ENCODE results near the gene WAPL. TPM values are rescaled to one million over a fixed set of nuclear protein-coding genes. Genes with fewer than 3 reads are reported as not detected.

The WAPL gene
- total and polyA plus RNA-seq, 9 of the 15 experiments (the other 6 are each of a cell fraction or from before 2014, with no cell fraction given), result 14.3 to 36.4 (median 25.3) TPM

GRCh38 chr10:86489071-86489810 is 32.4 kb downstream of the WAPL start (continued):
- TF ChIP-seq BCOR (IDR thresholded peaks at IDR 0.05), result no peak

DNA sequence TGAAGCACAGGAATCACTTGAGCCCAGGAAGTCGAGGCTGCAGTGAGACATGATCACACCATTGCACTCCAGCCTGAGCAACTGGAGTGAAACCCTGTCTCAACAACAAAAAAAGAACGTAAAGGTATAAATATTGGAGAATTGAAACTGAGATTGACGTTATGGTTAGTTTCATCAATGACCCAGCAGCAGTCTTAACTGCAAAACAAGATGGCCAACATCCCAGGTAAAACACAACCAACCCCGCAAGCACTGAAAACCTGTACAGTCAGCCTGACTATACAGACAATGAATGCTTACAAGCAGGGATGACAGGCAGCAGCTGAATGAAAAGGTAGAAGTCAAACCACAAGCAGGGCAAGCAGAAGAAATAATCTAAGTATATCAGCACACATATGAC is 34.7 kb downstream of the WAPL start:
- H3K4me2 ChIP-seq (ENCODE audit: insufficient read depth, low read length), result no peak overlapping the region
- no peaks in the 10 kb centered on the region for H3K9me3 ChIP-seq (replicated peaks; ENCODE audit: control insufficient read depth, insufficient read depth, low read depth, low read length)
- no peak overlapping the region for H2AFZ ChIP-seq (ENCODE audit: low read depth, low read length)
- H3K79me2 ChIP-seq (ENCODE audit: control insufficient read depth, insufficient read depth, low read length), result peaks cover 21% of the 10 kb centered on the region; the same call in 2 of the 3 replicates
- ATAC-seq, result no peak
- ChIA-PET POLR2A (no interaction called here), CTCF (ENCODE audit: low intra/inter-chr PET ratio) (no interaction called here)
- peaks cover 72% of the 10 kb centered on the region for H3K36me3 ChIP-seq (ENCODE audit: control insufficient read depth, insufficient read depth, low read length)
- BruUV-seq (replicated peaks), result no TSS peak
- in situ Hi-C loops (cut with MboI), result no loop called here
- FAIRE-seq, result no peak
- H3K4me3 ChIP-seq, result no peak overlapping the region
- no peaks in the 10 kb centered on the region for H3K9me1 ChIP-seq (ENCODE audit: control insufficient read depth, insufficient read depth, low read length)
- intact Hi-C loops (cut with micrococcal nuclease), result no loop called here
- TF ChIP-seq GABPA (tag; conservative IDR thresholded peaks at IDR 0.05; ENCODE audit: low read depth) (no peak), GATA2 (CRISPR knock-in tag; IDR thresholded peaks at IDR 0.05) (no peak), SOX6 (IDR thresholded peaks at IDR 0.05) (no peak), ZNF3 (CRISPR knock-in tag; IDR thresholded peaks at IDR 0.05) (no peak), MAFK (IDR thresholded peaks at IDR 0.05; ENCODE audit: low read length) (no peak), MYBL2 (IDR thresholded peaks at IDR 0.05; ENCODE audit: low read depth) (no peak), MYBL2 (CRISPR knock-in tag; IDR thresholded peaks at IDR 0.05; ENCODE audit: borderline replicate concordance) (no peak), PML (IDR thresholded peaks at IDR 0.05; ENCODE audit: low read length) (no peak), ARID3B (CRISPR knock-in tag; IDR thresholded peaks at IDR 0.05; ENCODE audit: borderline replicate concordance) (no peak), ZNF324 (CRISPR knock-in tag; IDR thresholded peaks at IDR 0.05) (no peak)
- H3K27me3 ChIP-seq (ENCODE audit: control insufficient read depth in 2 of 2, insufficient read depth in 2 of 2, low read length in 2 of 2), result no peaks in the 10 kb centered on the region
- H3K4me1 ChIP-seq (replicated peaks in 1 of 2; ENCODE audit: control insufficient read depth in 2 of 2, insufficient read depth in 2 of 2, low read length in 2 of 2), result no peaks in the 10 kb centered on the region; a peak in 1 of 5 replicates
- H3K9ac ChIP-seq (ENCODE audit: insufficient read depth in 1 of 2, low read depth in 2 of 2, low read length in 2 of 2), result no peak overlapping the region
- WGBS (ENCODE audit: insufficient coverage, low coverage, missing lambda C conversion rate), result 85% methylated on average over 4 of the region's 4 CpGs
- H3K27ac ChIP-seq (ENCODE audit: extremely low read depth, low read depth, low read length), result no peak overlapping the region
- DNase-seq (ENCODE audit: extremely low read depth in 1 of 4, low spot score in 3 of 4), result no peak
- no peaks in the 10 kb centered on the region for H4K20me1 ChIP-seq (replicated peaks; ENCODE audit: control insufficient read depth, insufficient read depth, low read length)

Data from K562 (cell line).